Chondrocyte (in vitro differentiated cells): ENCODE data around the gene DHRSX. TPM values are rescaled to one million over a fixed set of nuclear protein-coding genes. Genes with fewer than 3 reads are reported as not detected.
"Not testable (repeated sequence)": the region's sequence is repeated elsewhere in the genome, so short reads cannot be mapped to it uniquely, and the experiment has no call there.

Source experiments
- DNase-seq: peaks from one replicate; pipeline ENCODE4 v3.0.0; 2021; ENCODE audit warnings: mixed read lengths, low spot score
- H3K27ac Mint-ChIP-seq: one replicate; pipeline ENCODE4 v1.8.0; 2021; ENCODE audit warnings: mild to moderate bottlenecking, moderate library complexity, mixed read lengths; ENCODE audit not compliant: unreplicated experiment
- H3K27me3 Mint-ChIP-seq: 2 replicates; pipeline ENCODE4 v1.8.0; 2021; ENCODE audit warnings: low read depth, mixed read lengths
- H3K36me3 Mint-ChIP-seq: 2 replicates; pipeline ENCODE4 v1.8.0; 2021; ENCODE audit warnings: low read depth, mixed read lengths
- H3K4me1 Mint-ChIP-seq: 2 replicates; pipeline ENCODE4 v1.8.0; 2021; ENCODE audit warnings: low read depth, mild to moderate bottlenecking, mixed read lengths
- H3K4me3 Mint-ChIP-seq: one replicate; pipeline ENCODE4 v1.8.0; 2021; ENCODE audit warnings: mild to moderate bottlenecking, moderate library complexity, mixed read lengths; ENCODE audit not compliant: unreplicated experiment
- H3K9me3 Mint-ChIP-seq: 2 replicates; pipeline ENCODE4 v1.8.0; 2021; ENCODE audit warnings: low read depth, mixed read lengths
- total RNA-seq: library from RNA; stranded (reverse); gene quantifications from 3 replicates; pipeline ENCODE4 v1.2.1, GENCODE V29; 2021
- TF ChIP-seq, protein P1 (sequence below): fragments of 200-600 bp; sonication (generic); IDR thresholded peaks from 2 replicates; pipeline ENCODE4 v1.5.0; 2021; ENCODE audit warnings: antibody characterized with exemption, mild to moderate bottlenecking, moderate library complexity

The DHRSX gene
- total RNA-seq, 1 donor from 2014 or later, result 35.2 TPM

DNA sequence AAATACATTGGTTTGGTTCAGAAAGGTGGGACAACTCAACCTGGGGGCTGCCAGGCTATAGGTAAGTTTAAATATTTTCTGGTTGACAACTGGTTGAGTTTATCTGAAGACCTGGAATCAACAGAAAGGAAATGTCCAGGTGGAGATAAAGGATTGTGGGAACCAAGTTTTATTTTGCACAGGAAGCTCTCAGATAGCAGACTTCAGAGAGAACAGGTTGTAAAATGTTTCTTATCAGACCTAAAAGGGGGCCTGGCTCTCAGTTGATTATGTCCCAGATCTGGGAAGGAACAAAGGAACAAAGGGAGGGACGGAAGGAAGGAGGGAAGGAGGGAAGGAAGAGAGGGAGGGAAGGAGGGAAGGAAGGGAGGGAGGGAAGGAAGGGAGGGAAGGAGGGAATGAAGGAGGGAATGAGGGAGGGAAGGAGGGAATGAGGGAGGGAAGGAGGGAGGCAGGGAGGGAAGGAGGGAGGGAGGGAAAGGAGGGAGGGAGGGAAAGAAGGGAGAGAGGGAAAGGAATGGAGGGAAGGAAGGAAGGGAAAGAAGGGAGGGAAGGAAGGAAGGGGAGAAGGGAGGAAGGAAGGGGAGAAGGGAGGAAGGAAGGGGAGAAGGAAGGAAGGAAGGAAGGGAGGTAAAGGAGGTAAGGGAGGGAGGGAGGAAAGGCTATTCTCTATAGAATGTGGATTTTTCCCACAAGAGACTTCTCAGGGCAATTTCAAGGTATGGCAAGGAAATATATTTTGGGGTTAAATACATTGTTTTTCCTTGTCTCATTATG is 186.7 kb downstream of the DHRSX start:
- H3K27ac Mint-ChIP-seq, result no peak overlapping the region
- H3K9me3 Mint-ChIP-seq, result no peaks in the 10 kb centered on the region
- DNase-seq, result no peak
- TF ChIP-seq, protein P1, sequence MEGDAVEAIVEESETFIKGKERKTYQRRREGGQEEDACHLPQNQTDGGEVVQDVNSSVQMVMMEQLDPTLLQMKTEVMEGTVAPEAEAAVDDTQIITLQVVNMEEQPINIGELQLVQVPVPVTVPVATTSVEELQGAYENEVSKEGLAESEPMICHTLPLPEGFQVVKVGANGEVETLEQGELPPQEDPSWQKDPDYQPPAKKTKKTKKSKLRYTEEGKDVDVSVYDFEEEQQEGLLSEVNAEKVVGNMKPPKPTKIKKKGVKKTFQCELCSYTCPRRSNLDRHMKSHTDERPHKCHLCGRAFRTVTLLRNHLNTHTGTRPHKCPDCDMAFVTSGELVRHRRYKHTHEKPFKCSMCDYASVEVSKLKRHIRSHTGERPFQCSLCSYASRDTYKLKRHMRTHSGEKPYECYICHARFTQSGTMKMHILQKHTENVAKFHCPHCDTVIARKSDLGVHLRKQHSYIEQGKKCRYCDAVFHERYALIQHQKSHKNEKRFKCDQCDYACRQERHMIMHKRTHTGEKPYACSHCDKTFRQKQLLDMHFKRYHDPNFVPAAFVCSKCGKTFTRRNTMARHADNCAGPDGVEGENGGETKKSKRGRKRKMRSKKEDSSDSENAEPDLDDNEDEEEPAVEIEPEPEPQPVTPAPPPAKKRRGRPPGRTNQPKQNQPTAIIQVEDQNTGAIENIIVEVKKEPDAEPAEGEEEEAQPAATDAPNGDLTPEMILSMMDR, result no peak
- no peaks in the 10 kb centered on the region for H3K27me3 Mint-ChIP-seq
- H3K4me1 Mint-ChIP-seq, result peaks cover 4% of the 10 kb centered on the region
- peaks cover 4% of the 10 kb centered on the region for H3K36me3 Mint-ChIP-seq
- H3K4me3 Mint-ChIP-seq, result no peak overlapping the region

DNA sequence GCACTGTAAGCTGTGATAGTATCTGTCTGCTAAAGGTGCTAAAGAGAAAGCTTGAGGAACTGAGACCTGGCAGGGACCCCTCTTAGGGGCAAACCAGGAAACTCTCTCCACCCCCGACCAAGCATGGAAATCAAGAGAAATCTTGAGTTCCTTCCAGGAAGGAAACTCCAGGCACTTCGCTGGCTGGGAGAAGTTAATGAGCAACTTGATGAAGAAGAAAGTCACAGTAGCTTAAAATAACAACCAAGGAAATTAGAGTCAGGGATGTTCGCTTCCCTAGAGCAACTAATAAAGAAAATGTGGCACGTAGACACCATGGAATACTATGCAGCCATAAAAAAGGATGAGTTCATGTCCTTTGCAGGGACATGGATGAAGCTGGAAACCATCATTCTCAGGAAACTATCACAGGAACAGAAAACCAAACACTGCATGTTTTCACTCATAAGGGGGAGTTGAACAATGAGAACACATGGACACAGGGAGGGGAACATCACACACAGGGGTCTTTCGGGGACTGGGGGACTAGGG is 188.7 kb downstream of the DHRSX start:
- not testable (repeated sequence) for H3K9me3 Mint-ChIP-seq, H3K27me3 Mint-ChIP-seq, H3K27ac Mint-ChIP-seq, H3K4me1 Mint-ChIP-seq, H3K4me3 Mint-ChIP-seq, DNase-seq, H3K36me3 Mint-ChIP-seq

DNA sequence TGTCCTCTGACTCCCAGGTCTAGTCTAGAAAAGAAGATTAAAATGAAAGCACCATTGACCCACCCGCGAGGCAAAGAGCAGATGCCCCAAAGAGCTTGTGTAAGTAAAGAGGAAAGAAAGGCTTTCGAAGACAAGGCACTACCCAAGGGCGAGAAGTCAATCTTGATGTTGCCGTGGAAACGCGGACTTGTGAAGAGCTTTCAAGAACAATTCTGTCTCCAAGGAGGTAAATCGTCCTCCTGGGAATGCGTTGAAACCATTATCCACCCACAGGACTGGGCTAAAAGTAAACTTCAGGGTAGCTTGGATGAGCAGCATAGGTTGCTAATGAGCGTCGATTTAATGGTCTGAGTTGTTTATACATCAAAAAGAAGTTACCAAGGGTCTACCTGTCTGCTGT is 189.3 kb downstream of the DHRSX start:
- Mint-ChIP-seq H3K4me1 (peaks cover 2% of the 10 kb centered on the region), H3K27me3 (no peaks in the 10 kb centered on the region), H3K9me3 (no peaks in the 10 kb centered on the region), H3K4me3 (no peak overlapping the region), H3K36me3 (peaks cover 8% of the 10 kb centered on the region), H3K27ac (no peak overlapping the region)
- TF ChIP-seq, protein P1, result no peak
- DNase-seq, result no peak

DNA sequence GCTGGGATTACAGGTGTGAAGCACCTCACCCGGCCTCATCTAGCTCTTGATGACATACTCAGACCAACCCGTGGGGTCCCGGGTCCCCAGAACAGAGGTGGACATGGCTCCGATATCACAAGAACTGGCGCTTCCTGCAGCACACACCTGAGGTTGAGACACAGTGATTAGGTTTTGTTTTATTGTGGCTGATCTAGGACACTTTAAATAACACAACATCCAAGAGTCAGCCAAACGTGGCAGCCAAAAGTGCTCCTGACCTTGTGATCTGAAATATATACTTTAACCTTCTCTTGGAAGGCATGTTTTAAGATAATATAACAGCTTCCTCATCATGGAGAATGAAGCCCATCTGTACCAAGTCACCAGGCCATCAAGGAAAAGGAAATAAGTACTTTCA is 198.9 kb downstream of the DHRSX start:
- TF ChIP-seq, protein P1, result no peak
- Mint-ChIP-seq H3K4me3 (no peak overlapping the region), H3K9me3 (no peaks in the 10 kb centered on the region), H3K27me3 (no peaks in the 10 kb centered on the region), H3K27ac (no peak overlapping the region), H3K36me3 (peaks cover 4% of the 10 kb centered on the region), H3K4me1 (no peaks in the 10 kb centered on the region)
- no peak for DNase-seq

DNA sequence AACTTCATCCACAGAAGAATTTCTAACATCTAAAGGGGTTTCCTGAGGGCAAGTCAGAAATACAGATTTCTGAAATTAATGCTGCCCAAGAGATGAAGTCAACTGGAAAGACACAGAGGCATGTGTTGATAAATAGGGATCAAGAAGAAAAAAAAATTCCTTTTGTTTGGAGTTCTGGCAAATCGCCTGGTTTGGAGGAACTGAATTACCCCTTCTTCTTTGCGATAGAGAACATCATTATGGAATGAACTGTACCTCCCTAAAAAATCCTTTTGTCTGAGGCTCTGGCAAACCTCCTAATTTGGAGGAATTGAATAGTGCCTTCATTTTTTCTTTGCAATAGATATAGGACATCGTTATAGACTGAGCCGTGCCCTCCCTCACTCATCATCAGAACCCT is 200.9 kb downstream of the DHRSX start:
- no peak for DNase-seq
- no peaks in the 10 kb centered on the region for H3K27me3 Mint-ChIP-seq
- H3K4me1 Mint-ChIP-seq, result no peaks in the 10 kb centered on the region
- H3K36me3 Mint-ChIP-seq, result no peaks in the 10 kb centered on the region
- H3K9me3 Mint-ChIP-seq, result no peaks in the 10 kb centered on the region
- no peak overlapping the region for H3K27ac Mint-ChIP-seq
- H3K4me3 Mint-ChIP-seq, result no peak overlapping the region
- TF ChIP-seq, protein P1, result no peak

DNA sequence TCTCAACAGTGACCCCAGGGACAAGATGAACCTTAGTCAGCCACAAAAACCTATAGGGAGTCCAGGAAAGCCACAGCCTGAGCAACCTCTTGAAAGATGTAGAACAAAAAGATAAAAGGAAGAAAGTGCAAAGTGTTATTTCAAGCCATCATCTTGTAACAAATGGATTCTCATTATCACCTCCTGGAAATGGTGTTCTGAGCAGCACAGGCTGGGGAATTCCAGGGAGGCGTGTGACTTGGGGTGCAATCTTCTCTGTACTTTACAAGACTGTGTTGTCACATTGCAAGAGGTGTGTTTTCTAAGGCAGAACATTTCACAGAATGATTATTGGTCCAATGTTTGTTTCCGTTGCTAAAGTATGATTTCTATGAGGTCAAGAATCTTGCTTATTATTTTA is 214.0 kb downstream of the DHRSX start:
- TF ChIP-seq, protein P1, result no peak
- Mint-ChIP-seq H3K4me3 (no peak overlapping the region), H3K36me3 (peaks cover 24% of the 10 kb centered on the region), H3K4me1 (peaks cover 7% of the 10 kb centered on the region), H3K27ac (no peak overlapping the region), H3K9me3 (no peaks in the 10 kb centered on the region), H3K27me3 (no peaks in the 10 kb centered on the region)
- no peak for DNase-seq
